GM18907 (cell line): ENCODE measurements around the gene KNTC1.
"Not testable (repeated sequence)": the region's sequence is repeated elsewhere in the genome, so short reads cannot be mapped to it uniquely, and the experiment has no call there.

Source experiments
- ATAC-seq: cut with Tn5 transposase; IDR thresholded peaks from one replicate; pipeline ENCODE4 v1.9.1; 2021; ENCODE audit warnings: mild to moderate bottlenecking, moderate library complexity; ENCODE audit not compliant: unreplicated experiment

Gene KNTC1

DNA sequence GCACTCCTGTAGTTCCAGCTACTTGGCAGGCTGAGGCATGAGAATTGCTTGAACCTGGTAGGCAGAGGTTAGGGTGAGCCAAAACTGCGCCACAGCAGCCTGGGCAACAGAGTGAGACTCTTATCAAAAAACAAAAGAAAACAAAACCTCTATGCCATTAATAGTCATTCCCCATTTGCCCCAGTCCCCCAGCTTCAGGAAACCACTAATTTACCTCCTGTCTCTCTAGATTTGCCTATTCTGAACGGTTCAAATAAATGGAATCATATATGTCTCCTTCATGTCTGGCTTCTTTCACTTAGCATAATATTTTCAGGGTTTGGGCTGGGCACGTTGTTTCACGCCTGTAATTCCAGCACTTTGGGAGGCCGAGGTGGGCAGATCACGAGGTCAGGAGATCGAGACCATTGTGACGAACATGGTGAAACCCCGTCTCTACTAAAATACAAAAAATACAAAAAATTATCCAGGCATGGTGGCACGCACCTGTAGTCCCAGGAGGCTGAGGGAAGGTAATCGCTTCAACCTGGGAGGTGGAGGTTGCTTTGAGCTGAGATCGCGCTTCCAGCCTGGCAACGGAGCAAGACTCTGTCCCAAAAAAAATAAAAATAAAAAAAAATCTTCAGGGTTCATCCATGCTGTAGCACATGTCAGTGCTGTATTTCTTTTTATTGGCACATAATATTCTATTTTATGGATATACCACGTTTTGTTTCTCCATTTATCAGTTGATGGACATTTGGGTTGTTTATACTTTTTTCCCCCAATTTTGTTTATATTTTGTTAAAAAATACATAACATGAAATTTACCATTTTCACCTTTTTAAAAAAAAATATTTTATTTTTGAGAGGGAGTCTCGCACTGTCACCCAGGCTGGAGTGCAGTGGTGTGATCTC is 31.9 kb downstream of the KNTC1 start:
- ATAC-seq: no peak

DNA sequence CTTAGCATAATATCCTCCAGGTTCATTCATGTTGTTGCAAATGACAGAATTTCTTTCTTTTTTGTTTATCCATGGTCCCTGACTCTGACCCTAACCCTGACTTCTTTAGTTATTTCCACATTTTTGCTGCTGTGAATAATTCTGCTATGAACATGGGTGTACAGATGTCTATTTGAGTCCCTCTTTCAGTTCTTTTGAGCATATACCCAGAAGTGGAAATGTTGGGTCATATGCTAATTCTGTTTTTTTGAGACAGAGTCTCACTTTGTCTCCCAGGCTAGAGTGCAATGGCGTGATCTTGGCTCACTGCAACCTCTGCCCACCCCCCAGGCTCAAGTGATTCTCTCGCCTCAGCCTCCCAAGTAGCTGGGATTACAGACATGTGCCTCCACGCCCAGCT is 33.1 kb downstream of the KNTC1 start:
- no peak for ATAC-seq

DNA sequence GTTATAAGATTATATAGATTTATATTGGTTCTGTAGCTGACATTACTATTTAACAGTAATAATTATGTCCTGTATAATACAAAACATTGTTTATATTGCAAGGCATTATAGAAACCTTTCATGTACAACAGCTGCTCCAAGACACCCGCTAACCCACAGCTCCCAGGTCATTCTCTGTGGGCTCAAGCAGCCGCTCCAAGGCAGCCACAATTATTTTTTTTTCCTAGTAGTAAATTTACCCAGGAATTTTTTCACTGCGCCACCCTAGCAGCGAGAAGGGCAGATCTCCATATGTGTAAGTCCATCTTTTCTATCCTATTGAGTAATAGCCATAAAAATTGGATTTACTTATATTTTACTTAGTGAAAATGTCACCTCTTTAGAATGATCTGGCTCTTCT is 36.3 kb downstream of the KNTC1 start:
- no peak for ATAC-seq

DNA sequence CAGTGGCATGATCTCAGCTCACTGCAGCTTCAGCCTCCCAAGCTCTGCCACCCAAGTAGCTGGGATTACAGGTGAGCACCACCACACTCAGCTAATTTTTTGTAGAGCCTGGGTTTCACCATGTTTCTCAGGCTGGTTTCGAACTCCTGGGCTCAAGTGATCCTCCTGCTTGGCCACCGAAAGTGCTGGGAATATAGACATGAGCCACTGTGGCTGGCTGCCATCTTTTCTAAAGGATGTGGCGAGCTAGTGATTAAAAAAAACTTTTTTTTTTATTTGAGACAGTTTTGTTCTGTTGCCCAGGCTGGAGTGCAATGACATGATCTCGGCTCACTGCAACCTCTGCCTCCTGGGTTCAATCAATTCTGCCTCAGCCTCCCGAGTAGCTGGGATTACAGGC is 39.8 kb downstream of the KNTC1 start:
- ATAC-seq: not testable (repeated sequence)

DNA sequence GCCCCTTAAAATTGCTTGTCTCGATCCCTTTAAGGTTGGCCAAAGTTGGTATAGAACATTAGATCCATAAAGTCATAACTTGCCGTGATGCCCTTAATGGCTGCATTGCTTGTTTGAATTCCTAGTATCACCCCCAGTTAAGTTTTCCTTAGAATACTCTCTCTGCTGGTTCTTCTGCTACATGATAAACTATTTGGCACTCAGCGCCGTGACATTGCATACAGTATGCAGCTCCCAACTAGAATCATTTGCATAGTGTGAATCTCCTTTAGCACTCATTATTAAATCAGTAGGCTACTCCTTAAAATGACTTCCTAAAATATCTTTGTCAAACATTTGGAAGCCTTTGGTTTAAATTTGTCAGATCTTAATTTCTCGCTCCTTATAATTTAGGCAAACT is 42.2 kb downstream of the KNTC1 start:
- ATAC-seq: no peak

DNA sequence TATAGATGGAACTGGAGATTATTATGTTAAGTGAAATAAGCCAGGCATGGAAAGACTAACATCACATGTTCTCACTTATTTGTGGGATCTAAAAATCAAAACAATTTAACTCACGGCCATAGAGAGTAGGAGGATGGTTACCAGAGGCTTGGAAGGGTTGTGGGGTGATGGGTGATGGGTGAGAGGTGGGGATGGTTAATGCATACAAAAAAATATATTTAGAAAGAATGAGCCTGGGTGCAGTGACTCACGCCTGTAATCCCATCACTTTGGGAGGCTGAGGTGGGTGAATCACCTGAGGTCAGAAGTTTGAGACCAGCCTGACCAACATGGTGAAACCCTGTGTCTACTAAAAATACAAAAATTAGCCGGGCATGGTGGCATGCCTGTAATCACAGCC is 43.0 kb downstream of the KNTC1 start:
- ATAC-seq: not testable (repeated sequence)

DNA sequence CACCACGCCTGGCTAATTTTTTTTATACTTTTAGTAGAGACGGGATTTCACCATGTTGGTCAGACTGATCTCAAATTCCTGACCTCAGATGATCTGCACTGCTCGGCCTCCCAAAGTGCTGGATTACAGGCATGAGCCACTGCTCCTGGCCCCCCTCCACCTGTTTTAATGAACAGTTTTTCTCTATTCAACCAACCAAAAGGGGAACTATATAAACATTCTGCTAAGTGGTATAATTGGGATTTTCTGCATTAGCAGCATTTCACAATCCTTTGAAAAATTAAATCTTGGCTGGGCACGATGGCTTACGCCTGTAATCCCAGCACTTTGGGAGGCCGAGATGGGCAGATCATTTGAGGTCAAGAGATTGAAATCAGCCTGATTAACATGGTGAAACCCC is 44.8 kb downstream of the KNTC1 start:
- ATAC-seq: no peak

DNA sequence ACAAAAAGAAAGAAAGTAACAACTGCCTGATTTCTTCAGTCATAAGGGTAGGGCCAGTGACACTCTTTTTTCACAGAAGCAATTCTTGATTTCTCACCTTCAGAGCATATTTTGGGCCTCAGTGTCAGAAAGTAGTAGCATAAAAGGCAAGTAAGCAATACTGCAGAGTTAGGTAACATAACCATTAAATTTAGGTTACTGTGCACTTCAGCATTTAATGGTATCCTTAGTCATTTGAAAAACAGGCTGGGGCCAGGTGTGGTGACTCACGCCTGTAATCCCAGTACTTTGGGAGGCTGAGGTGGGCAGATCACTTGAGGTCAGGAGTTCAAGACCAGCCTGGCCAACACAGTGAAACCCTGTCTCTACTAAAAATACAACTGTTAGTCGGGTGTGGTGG is 56.2 kb downstream of the KNTC1 start:
- ATAC-seq: not testable (repeated sequence)

DNA sequence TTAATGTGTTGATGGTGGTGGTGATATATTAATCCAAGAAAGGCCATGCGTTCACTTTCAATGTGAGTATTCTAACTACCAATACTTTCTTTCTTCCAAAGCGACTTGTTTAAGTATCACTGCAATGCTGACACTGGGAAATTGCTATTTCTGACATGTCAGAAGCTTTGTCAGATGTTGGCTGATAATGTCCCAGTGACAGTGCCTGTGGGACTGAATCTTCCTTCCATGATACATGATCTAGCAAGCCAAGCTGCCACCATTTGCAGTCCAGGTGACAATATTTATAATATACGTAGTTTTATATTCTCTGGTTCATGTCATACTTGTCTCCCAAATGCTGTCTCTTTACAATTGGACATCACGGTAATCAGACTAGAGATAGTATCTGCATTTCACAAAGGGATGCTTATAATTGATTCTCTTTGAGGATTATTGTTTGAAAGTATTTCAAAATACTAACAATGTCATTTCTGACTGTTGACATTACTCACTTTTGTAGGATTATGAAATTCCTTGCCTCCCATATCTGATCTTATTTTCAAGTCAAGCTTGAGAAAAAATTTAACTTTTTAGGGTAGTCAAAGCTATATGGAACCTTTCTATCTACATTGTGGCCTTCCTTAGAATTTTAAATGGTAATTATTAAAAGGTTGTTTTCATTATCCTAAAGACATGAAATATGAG is 57.3 kb downstream of the KNTC1 start:
- no peak for ATAC-seq

DNA sequence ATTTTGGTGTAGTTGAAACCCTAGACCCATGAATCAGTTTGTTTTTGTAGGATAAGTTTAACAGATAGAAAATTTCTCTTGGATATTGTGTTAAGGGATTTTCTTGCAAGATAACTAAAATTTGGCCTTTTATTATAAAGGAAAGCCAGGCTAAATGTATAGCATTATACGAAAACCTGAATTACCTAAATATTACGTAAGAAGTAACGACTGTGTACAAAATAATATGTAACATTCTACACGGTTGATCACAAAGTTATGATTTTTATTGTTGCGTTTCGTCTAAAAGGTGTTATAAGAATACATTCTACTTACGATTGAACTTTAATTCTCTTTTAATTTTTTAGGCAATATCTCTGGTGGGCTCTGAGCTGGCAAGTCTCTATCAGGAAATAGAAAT is 63.9 kb downstream of the KNTC1 start:
- no peak for ATAC-seq

DNA sequence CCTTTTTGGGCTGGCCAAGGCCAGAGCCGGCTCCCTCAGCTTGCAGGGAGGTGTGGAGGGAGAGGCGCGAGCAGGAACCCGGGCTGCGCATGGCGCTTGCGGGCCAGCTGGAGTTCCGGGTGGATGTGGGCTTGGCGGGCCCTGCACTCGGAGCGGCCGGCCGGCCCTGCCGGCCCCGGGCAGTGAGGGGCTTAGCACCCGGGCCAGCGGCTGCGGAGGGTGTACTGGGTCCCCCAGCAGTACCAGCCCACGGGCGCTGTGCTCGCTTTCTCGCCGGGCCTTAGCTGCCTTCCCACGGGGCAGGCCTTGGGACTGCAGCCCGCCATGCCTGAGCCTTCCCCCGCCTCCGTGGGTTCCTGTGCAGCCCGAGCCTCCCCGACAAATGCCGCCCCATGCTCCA is 64.9 kb downstream of the KNTC1 start:
- not testable (repeated sequence) for ATAC-seq

DNA sequence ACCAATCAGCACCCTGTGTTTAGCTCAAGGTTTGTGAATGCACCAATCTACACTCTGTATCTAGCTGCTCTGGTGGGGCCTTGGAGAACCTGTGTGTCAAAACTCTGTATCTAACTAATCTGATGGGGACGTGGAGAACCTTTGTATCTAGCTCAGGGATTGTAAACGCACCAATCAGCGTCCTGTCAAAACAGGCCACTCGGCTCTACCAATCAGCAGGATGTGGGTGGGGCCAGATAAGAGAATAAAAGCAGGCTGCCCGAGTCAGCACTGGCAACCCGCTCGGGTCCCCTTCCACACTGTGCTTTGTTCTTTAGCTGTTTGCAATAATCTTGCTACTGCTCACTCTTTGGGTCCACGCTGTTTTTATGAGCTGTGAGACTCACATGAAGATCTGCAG is 65.5 kb downstream of the KNTC1 start:
- ATAC-seq: not testable (repeated sequence)

DNA sequence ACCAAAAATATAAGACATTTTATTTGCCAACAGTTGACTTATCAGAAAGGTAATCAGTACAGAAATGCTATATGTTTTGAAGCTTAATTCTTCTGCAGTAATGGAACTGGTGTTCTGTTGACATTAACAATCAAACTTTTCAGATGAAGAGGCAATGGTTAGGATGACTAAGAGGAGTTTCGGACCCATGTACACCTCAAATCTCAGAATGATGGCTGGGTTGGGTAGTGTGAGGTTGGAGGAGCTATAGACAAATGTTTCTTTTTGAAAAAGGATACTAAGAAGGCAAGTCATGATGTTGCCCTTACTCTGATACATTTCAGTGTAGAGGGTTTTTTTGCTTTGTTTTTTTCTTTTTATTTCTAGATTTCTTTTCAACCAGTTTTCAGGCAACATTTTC is 66.9 kb downstream of the KNTC1 start:
- ATAC-seq: no peak

DNA sequence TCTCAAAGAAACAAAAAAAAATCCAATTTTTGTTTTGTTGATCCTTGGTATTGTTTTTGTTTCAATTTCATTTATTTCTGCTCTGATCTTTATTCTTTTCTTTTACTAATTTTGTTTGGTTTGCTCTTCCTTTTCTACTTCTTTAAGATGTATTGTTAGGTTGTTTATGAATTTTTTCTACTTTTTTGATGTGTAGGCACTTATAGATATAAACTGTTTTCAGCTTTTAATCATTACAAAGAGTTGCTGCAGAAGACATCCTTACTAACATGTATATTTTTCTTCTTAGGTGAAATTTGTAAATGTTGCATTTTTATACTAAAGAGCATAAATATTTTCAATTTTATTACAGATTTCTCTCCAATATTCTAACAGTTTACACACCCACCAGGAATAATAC is 69.8 kb downstream of the KNTC1 start:
- ATAC-seq: no peak

DNA sequence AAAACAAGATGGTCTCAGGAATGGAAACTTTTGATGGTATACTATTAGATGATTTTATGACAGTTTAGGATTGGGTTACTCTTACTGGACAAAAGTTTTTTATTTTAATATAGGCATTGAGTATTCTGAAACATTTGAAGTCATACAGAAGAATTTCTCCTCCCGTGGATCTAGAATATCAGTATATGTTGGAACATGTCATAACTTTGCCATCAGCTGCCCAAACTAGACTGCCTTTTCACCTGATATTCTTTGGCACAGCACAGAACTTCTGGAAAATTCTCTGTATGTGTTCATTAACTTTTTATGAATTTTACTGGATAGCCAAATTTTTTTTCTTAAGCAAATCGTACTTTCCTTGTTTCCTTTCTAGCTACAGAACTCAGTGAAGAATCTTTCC is 75.4 kb downstream of the KNTC1 start:
- ATAC-seq: no peak

DNA sequence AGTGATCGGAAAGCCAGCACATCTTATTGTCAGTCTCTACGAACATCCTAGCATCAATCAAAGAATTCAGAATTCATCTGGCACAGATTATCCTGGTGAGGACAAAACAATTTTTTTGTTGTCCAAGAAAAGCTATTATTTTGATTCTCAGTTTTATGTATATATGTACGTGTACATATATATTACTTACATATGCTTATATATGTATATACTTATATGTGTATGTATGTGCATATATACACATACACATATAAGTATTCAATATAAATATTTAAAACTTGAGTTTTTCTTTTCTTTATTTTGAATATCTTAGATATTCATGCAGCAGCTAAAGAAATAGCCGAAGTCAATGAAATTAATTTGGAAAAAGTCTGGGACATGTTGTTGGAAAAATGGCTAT is 77.9 kb downstream of the KNTC1 start:
- ATAC-seq: no peak

DNA sequence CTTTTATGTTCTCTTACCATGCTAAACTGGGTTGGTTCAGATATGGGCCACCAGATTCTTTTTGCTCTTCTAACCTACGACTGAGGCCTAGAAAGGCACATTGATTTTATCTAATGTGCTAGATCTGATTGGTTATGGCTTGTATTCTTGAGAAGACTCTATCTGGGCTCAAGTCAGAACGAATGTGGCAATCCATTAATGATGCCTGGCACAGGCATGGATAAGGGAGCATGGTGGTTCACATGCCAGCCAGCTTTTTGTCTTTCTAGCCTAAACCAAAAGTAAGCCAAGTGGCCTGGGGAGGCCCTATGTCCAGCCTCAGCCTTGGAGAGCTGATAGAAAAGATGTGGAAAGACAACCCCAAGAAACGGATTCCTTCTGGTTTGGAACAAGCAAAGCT is 82.7 kb downstream of the KNTC1 start:
- no peak for ATAC-seq

DNA sequence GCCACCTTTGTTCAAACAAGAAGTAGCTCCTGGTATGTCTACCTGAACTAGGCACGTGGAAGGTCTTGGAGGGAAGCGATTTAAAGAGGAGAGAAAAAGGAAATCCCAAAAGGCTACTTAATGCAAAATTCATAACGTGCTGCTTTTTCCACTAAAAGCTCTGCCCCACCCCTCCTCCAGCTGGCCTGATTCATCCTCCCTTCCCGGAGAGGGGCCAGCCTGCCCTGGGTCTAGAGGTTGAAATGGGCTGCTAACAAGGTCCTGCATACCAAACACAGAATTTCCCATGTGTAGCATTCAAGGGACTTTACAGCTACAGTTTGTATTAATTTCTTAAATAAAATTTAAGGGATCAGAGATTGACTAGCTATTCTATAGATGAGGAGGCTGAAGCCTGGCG is 83.2 kb downstream of the KNTC1 start:
- no peak for ATAC-seq

DNA sequence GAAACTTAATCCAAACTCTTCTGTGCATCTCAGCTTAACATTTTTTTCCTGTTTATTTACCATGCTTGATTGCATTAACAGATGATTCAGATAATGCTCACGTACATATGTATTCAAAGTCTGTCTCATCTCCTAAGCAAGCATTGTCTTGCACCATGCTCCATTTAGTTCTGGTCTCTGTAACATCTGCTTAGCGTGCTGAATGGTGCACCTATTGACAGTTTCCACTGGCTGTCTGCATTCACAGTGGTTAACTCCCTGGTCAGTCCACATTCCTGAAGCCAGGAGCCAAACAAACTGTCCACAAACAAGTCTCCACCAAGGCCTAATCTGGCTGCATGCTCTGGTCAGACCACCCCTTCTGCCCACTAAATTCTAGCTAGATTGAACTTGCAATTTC is 83.9 kb downstream of the KNTC1 start:
- no peak for ATAC-seq

DNA sequence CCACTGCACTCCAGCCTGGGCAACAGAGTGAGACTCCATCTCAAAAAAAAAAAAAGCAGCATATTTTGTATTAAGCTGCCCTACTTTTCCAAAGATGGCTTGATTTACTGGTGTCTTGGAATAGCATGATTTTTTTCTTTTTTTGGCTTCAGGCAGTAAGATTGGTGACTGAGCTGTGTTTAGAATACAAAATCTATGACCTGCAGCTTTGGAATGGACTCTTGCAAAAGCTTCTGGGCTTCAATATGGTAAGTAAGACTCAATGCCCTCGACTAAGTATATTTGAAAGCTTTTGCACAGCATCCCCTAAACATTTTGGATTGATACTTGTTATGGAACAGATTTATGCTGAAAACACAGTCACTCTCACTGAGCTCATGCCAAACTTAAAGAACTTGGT is 87.8 kb downstream of the KNTC1 start:
- no peak for ATAC-seq

DNA sequence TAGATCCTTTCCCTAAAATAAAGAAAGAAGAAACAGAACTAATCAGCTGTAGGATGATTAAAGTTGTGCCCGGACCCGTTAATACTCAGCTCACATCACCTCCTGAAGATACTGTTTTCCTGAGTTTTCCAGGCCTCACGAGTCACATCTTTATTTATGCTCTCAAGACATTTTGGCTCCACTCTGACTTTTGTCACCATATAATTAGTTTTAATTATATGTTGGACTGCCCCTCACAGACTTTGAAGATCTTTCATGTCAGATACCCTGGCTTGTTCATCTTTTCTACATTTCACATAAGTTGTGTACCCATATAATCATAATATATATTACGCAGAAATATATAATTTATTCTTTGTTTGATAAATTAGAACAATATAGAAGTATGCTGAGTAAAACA is 88.7 kb downstream of the KNTC1 start:
- ATAC-seq: no peak

DNA sequence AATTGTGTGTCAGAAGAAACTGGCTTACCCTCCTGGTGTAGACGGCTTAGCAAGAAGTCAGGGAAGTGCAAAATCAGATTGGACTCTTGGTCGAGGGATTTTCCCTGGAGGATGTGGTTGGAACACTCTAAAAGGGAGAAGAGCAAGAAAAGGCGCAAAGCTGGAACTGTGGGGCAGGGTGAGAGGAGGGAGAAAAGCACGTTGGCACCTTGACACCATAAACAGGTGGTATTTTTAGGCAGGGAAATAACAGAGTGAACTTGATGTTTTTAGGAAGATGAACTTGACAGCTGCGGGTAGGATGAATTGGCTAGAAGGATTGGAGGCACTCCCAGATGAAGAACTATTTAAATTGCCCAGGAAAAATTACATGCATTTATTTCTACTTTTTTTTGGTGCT is 108.4 kb downstream of the KNTC1 start:
- ATAC-seq: no peak
